HFF-Myc (cell line): ENCODE measurements around the gene SPTSSB.

Source experiments
- DNase-seq: peaks from one replicate; pipeline ENCODE4 v3.0.0-alpha.2; 2011; ENCODE audit warnings: low read depth; ENCODE audit errors: extremely low read depth
- H3K4me3 ChIP-seq: replicated peaks from 2 replicates; pipeline ENCODE4 v1.5.1; 2011; ENCODE audit warnings: low read depth, mild to moderate bottlenecking, control low read depth, low read length
- CTCF ChIP-seq: IDR thresholded peaks from 2 replicates; pipeline ENCODE4 v1.5.1; 2012; ENCODE audit warnings: mild to moderate bottlenecking, low read depth, low read length, control low read depth; ENCODE audit errors: missing control alignments

Gene SPTSSB

GRCh38 chr3:161372321-161373260 lies 1.3 kb upstream of the SPTSSB start:
- peak overlapping the region; percentile 33 for H3K4me3 ChIP-seq
- TF ChIP-seq CTCF: no peak
- DNase-seq: no peak

- TF ChIP-seq CTCF: no peak
These were observed 1.8 kb downstream of the SPTSSB start for GRCh38 chr3:161369531-161369930.

GRCh38 chr3:161366094-161366493 lies 5.2 kb downstream of the SPTSSB start:
- no peak for TF ChIP-seq CTCF
- H3K4me3 ChIP-seq: no peak overlapping the region
- DNase-seq: no peak

More at GRCh38 chr3:161369531-161369930, 1.8 kb downstream of the SPTSSB start:
- no peak overlapping the region for H3K4me3 ChIP-seq
- no peak for DNase-seq

- no peak overlapping the region for H3K4me3 ChIP-seq
- DNase-seq: no peak
- no peak for TF ChIP-seq CTCF
These were observed 12.8 kb downstream of the SPTSSB start for GRCh38 chr3:161358488-161358887.

GRCh38 chr3:161356287-161356686 lies 15.0 kb downstream of the SPTSSB start:
- DNase-seq: no peak
- no peak overlapping the region for H3K4me3 ChIP-seq
- no peak for TF ChIP-seq CTCF

GRCh38 chr3:161355508-161355907 lies 15.8 kb downstream of the SPTSSB start:
- no peak for DNase-seq
- TF ChIP-seq CTCF: no peak
- no peak overlapping the region for H3K4me3 ChIP-seq

- no peak for DNase-seq
- no peak for TF ChIP-seq CTCF
- H3K4me3 ChIP-seq: no peak overlapping the region
These were observed 16.8 kb downstream of the SPTSSB start for GRCh38 chr3:161354554-161354953.
